HTR-8/SVneo (cell line): Measurements from ENCODE around the gene DPEP2.
"Not testable (repeated sequence)": the region's sequence is repeated elsewhere in the genome, so short reads cannot be mapped to it uniquely, and the experiment has no call there.

Experiments used
- DNase-seq: peaks from one replicate; pipeline ENCODE4 v3.0.0; 2011; ENCODE audit warnings: low spot score, mixed read lengths; ENCODE audit not compliant: insufficient read length
- FAIRE-seq: peaks from 2 replicates; lab custom pipeline; 2011; peaks lifted over from hg19 to GRCh38; lab: Jason Lieb, UNC

Gene DPEP2

DNA sequence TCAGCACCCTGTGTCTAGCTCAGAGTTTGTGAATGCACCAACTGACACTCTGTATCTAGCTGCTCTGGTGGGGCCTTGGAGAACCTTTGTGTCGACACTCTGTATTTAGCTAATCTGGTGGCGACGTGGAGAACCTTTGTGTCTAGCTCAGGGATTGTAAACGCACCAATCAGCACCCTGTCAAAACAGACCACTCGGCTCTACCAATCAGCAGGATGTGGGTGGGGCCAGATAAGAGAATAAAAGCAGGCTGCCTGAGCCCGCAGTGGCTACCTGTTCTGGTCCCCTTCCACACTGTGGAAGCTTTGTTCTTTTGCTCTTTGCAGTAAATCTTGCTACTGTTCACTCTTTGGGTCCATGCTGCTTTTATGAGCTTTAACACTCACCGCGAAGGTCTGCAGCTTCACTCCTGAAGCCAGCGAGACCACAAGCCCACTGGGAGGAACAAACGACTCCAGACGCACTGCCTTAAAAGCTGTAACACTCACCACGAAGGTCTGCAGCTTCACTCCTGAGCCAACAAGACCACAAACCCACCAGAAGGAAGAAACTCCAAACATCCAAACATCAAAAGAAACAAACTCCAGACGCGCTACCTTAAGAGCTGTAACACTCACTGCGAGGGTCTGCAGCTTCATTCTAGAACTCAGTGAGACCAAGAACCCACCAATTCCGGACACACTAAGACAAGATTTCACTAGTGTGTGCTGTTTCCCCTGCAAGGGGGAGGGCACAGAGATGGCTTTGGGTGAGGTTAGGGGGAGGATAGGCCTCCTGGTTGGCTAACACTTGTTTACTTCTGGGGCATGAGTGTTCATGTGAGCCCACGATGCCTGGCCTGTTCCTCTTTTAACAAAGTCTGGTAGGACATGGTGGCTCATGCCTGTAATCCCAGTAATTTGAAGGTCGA is at the start of gene DPEP2:
Gene DPEP2 (minus strand): TSS at position 706 of the 910 bp plus-strand sequence. CDS start 6,272 bp downstream, outside the sequence.
- DNase-seq, FAIRE-seq: not testable (repeated sequence)

DNA sequence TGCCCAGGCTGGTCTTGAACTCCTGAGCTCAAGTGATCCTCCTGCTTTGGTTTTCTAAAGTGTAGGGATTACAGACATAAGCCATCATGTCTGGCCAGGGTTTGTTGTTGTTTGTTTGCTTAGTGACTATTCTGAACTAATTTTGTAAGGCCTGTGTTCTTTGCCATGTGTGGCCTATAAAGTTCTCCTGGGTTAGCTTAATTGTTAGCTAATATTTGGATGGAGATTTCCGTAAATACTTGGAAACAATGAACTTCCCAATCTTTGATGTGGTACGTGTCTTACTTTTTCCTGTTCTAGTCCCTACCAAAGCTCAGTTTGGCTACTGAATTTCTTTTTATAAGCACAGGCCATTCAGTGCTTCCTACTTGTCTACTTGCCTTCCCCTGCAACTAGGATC is 48.7 kb upstream of the DPEP2 start:
- FAIRE-seq: no peak
- no peak for DNase-seq

- no peak for DNase-seq
- FAIRE-seq: no peak
These were observed 46.8 kb upstream of the DPEP2 start for GRCh38 chr16:68046106-68046505.

DNA sequence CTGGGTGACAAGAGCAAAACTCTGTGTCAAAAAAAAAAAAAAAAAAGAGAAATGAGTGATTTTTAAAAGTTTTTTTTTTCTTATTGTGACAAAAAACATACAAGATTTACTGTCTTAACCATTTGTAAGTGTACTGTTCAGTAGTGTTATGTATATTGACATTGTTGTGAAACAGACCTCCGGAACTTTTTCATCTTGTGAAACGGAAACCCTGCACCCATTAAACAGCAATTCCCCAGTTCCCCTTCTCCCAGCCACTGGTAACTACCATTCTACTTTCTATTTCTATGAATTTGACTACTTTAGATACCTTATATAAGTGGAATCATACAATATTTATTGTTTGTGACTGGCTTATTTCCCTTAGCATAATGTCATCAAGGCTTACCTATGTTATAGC is 42.5 kb upstream of the DPEP2 start:
- DNase-seq: no peak
- FAIRE-seq: no peak

- peak; percentile 84 for FAIRE-seq
- peak; percentile 84 for DNase-seq
These were observed 41.4 kb upstream of the DPEP2 start for GRCh38 chr16:68040506-68041288.

DNA sequence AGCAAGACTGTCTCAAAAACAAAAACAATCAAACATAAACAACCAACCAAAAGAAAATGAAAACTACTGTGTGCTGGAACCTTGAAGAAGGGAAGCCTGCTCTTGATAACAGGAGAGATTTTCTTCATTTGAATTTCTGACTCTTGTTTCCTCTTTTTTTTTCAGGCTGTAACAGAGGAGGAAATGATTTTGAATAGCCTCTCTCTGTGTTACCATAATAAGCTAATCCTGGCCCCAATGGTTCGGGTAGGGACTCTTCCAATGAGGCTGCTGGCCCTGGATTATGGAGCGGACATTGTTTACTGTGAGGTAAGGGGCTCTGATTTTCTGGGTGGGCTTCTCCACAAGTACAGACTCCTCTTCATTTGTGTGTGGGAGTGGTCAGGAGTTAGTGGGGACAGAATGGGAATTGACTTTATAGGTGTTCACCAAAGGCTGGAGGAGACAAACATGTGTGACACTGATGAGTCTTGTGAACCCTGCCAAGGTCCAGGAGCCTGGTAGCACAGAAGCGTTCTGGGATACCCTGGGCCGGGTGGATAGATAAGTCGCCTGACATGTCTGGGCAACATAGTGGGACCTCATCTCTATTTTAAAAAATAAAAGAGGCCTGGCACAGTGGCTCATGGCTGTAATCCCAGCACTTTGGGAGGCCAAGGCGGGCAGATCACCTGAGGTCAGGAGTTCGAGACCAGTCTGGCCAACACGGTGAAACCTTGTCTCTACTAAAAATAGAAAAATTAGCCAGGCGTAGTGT is 38.7 kb upstream of the DPEP2 start:
- FAIRE-seq: no peak
- DNase-seq: no peak

DNA sequence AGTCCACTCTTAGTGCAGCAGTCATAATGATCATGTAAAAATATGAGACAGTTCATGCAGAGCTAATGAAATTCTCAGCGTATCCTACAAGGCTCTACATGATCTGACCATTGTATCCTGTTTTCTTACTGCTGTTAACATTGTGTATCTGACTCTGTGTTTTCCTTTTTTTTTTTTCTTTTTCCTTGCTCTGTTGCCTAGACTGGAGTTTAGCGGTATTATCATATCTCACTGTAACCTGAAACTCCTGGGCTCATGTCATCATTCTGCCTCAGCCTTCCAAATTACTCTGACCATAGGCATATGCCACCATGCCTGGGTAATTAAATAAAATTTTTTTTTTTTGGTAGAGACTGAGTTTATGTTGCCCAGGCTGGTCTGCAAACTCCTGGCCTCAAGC is 35.9 kb upstream of the DPEP2 start:
- DNase-seq: no peak
- peak; percentile 40 for FAIRE-seq

DNA sequence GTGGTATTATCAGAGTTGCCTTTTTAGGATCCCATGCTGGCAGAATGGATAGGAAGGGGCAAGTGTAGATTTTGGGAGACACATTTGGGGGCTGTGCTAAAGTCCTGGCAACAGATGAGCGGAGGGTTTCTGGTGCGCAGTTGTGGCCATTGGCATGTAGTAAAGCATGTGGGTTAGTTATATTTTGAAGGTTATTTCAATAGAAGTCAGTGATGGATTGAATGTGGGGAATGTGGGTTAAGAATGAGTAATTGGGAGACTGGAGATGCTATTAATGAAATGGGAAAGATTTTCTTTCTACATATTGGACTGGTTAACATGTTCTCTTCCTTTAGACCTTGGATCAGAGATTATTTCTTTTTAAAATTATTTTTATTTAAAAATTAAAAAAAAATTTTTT is 33.8 kb upstream of the DPEP2 start:
- FAIRE-seq: no peak
- DNase-seq: no peak

GRCh38 chr16:68031951-68032350 is 32.7 kb upstream of the DPEP2 start:
- DNase-seq (no peak), FAIRE-seq (peak; percentile 26)

GRCh38 chr16:68030108-68030507 is 30.8 kb upstream of the DPEP2 start:
- FAIRE-seq, DNase-seq: not testable (repeated sequence)

DNA sequence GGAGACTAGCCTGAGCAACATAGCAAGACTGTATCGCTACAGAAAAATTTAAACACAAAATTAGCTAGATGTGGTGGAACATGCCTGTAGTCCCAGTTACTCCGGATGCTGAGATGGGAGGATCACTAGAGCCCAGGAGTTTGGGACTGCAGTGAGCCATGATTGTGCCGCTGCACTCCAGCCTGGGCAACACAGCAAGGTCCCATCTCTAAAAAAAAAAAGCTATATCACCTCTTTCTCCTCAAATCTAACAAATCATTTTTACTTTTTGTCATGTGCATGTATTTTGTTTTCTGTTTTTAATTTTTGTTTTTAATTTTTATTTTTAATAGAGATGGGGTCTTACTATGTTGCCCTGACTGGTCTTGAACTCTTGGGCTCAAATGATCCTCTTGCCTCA is 29.7 kb upstream of the DPEP2 start:
- no peak for FAIRE-seq
- no peak for DNase-seq

DNA sequence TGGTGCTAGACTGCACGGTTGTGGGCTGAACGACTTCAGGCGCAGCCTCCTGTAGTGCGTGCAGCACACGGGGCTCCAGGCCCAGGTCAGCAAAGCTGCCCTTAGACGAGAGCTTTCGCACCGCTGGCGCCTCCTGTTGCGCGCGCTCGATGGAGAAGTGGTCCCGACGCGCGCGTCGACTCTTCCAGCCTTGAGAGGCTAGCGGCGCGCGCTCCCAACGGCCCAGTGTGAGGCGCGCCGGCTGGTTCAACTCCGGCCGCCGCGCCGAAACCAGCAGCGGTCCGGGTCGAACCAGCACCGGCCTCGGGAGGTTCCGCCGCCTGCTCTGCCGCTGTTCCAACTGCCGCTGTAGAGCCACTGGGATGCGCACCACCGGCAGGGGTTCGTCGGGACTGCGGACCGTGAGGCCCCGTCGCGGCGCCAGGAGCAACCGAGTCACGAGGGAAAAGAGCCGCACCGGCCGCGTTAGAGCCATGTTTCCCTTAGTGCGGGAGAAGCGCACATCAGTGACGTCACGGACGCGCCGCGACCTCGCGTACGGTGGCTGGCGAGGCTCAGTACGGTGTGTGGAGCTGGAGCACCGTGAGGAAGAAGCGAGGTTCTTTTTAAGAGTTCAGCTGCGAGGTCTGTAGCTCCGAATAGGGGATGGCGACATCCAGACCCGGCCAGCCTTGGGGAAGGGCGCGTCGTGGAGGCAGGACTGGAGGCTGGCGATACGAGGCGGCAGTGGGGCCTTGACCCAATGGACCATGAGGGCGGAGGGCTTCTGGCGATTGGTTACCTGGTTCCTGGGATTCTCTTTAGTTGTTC is 23.6 kb upstream of the DPEP2 start, which contains the start of the genes DDX28 and DUS2:
Gene DDX28 (minus strand): TSS at position 505 of the 810 bp plus-strand sequence. CDS start 30 bp downstream, at position 475.
Gene DUS2 (plus strand): TSS at position 557 of the 810 bp plus-strand sequence. CDS start 14,740 bp downstream, outside the sequence.
- FAIRE-seq: peak; percentile 98

DNA sequence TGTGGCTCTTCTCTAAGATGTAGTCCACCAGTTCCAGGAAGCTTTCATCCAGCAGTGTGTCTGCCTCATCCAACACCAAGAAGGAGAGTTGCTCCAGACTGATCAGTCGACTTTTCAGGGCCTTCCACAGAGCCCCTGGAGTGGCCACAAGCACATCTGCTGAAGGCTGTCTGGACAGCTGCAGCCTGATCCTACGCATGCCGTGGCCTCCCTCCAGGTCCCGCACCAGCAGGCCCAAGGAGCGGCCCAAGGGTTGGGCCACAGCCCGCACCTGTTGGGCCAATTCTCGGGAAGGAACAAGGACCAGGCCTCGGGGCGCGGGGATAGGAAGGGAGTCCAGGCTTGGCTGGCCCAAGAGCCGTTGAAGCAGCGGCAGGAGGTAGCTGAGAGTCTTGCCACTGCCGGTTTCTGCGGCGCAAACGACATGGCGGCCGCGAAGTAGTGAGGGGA is 23.0 kb upstream of the DPEP2 start:
- DNase-seq: no peak
- FAIRE-seq: no peak

More for the DNA sequence above, 23.6 kb upstream of the DPEP2 start, which contains the start of the genes DDX28 and DUS2:
- DNase-seq: peak; percentile 91

DNA sequence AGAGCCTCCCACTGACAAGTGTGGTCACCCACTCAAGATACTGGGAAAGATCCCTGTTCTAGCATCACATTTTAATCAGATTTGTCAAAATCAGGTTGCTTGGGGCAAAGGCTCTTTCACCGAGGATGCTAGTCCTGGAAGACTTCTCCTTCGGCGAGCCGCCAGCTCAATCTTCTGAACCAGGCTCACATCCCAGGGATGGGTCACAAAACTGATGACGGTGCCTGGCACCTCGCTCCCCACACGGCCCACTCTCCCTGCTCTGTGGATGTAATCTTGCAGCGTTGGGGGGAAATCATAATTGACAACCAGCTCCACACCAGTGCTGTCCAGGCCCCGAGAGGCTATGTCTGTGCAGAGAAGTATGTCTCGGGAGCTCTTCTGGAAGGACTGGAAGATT is 22.2 kb upstream of the DPEP2 start:
- DNase-seq (no peak), FAIRE-seq (no peak)

DNA sequence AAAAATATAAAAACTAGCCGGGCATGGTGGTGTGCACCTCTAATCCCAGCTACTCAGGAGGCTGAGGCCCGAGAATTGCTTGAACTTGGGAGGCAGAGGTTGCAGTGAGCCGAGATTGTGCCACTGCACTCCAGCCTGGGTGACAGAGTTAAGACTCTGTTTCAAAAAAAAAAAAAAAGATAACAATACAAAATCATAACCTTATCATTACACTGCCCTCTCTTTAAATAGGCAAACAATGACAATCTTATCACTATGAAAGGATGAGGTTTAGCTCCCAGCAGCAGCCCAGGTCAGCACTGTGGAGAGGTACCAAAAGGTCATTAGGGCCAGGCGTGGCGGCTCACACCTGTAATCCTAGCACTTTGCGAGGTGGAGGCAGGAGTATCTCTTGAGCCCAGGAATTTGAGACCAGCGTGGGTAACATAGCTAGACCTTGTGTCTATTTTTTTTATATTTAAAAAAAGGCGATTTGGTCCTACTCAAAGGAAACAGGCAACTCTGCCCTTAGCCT is 19.9 kb upstream of the DPEP2 start:
- no peak for FAIRE-seq
- DNase-seq: no peak

- no peak for FAIRE-seq
- DNase-seq: no peak
These were observed 16.4 kb upstream of the DPEP2 start, which contains the start of gene DPEP2NB for GRCh38 chr16:68015681-68016080. Gene DPEP2NB (minus strand): TSS chr16:68015911. CDS start chr16:68015770, 141 bp downstream.

GRCh38 chr16:68013440-68013839 is 14.2 kb upstream of the DPEP2 start:
- DNase-seq: no peak
- FAIRE-seq: no peak

- FAIRE-seq: not testable (repeated sequence)
These were observed 10.6 kb upstream of the DPEP2 start for GRCh38 chr16:68009872-68010271.

More at GRCh38 chr16:68009872-68010271, 10.6 kb upstream of the DPEP2 start:
- DNase-seq: not testable (repeated sequence)
